GM23248 (cell line): Measurements from ENCODE around the gene APP. TPM values are rescaled to one million over a fixed set of nuclear protein-coding genes. Genes with fewer than 3 reads are reported as not detected.

Source experiments
- DNase-seq: peaks from one replicate; pipeline ENCODE4 v3.0.0-alpha.2; 2015
- H2AFZ ChIP-seq: fragments of 200-600 bp; sonication (generic); 2 replicates; pipeline ENCODE4 v1.6.1; 2016; ENCODE audit warnings: antibody characterized with exemption
- H3F3A ChIP-seq: fragments of 200-600 bp; sonication (generic); 2 replicates; pipeline ENCODE4 v1.6.1; 2016; ENCODE audit warnings: mild to moderate bottlenecking, antibody characterized with exemption, mixed run types; ENCODE audit not compliant: insufficient read depth
- H3K27ac ChIP-seq: fragments of 200-600 bp; sonication (generic); 2 replicates; pipeline ENCODE4 v1.5.1; 2016; ENCODE audit warnings: mild to moderate bottlenecking
- H3K27me3 ChIP-seq: fragments of 200-600 bp; sonication (generic); replicated peaks from 2 replicates; pipeline ENCODE4 v1.6.1; 2016; ENCODE audit warnings: mild to moderate bottlenecking; ENCODE audit not compliant: insufficient read depth
- H3K36me3 ChIP-seq: fragments of 200-600 bp; sonication (generic); 2 replicates; pipeline ENCODE4 v1.6.1; 2016; ENCODE audit warnings: low read depth, mild to moderate bottlenecking
- H3K4me1 ChIP-seq: fragments of 200-600 bp; sonication (generic); 2 replicates; pipeline ENCODE4 v1.6.1; 2016; ENCODE audit warnings: mild to moderate bottlenecking; ENCODE audit not compliant: insufficient read depth
- H3K4me2 ChIP-seq: fragments of 200-600 bp; sonication (generic); one replicate; pipeline ENCODE4 v1.6.1; 2016; ENCODE audit warnings: mild to moderate bottlenecking; ENCODE audit not compliant: unreplicated experiment
- H3K4me3 ChIP-seq: fragments of 200-600 bp; sonication (generic); 2 replicates; pipeline ENCODE4 v1.5.1; 2016; ENCODE audit warnings: mild to moderate bottlenecking
- H3K79me2 ChIP-seq: fragments of 200-600 bp; sonication (generic); 2 replicates; pipeline ENCODE4 v1.6.1; 2016; ENCODE audit warnings: mild to moderate bottlenecking; ENCODE audit not compliant: insufficient read depth
- H3K9ac ChIP-seq: fragments of 200-600 bp; sonication (generic); 2 replicates; pipeline ENCODE4 v1.6.1; 2016; ENCODE audit warnings: mild to moderate bottlenecking
- H3K9me2 ChIP-seq: fragments of 200-600 bp; sonication (generic); 2 replicates; pipeline ENCODE4 v1.6.1; 2016; ENCODE audit warnings: mixed run types, mild to moderate bottlenecking, moderate library complexity; ENCODE audit not compliant: insufficient read depth
- H3K9me3 ChIP-seq: fragments of 200-600 bp; sonication (generic); one replicate; pipeline ENCODE4 v1.6.1; 2017; ENCODE audit warnings: low read depth
- H4K20me1 ChIP-seq: fragments of 200-600 bp; sonication (generic); 2 replicates; pipeline ENCODE4 v1.6.0; 2016; ENCODE audit not compliant: insufficient read depth
- EZH2 ChIP-seq: fragments of 200-600 bp; sonication (generic); IDR thresholded peaks from 2 replicates; pipeline ENCODE4 v1.6.1; 2018; ENCODE audit warnings: antibody characterized with exemption, mild to moderate bottlenecking; ENCODE audit not compliant: insufficient read depth, poor library complexity, severe bottlenecking
- EZH2phosphoT487 ChIP-seq: fragments of 200-600 bp; sonication (generic); IDR thresholded peaks from 2 replicates; pipeline ENCODE4 v1.6.1; 2018; ENCODE audit warnings: antibody characterized with exemption, moderate library complexity, mild to moderate bottlenecking, low read depth; ENCODE audit not compliant: insufficient read depth
- WGBS, 2 experiments: methylation state at CpG; one replicate each; pipeline ENCODE4 v1.1.6; 2015 to 2017; ENCODE audit warnings: low lambda C conversion rate in 2 of 2, low coverage in 1 of 2; ENCODE audit errors: missing lambda C conversion rate in 2 of 2; 5-methylcytosine and 5-hydroxymethylcytosine counted together
- in situ Hi-C: fragments of 300-500 bp; cut with MboI; formaldehyde crosslinking; loops from 2 replicates; pipeline ENCODE4 v1.15.0; 2020
- polyA plus RNA-seq: library from polyadenylated mRNA; unstranded; fragments of >200 nt; fragmentation: Nextera tagmentation; extraction: Ambion mirVana; gene quantifications from 2 replicates; pipeline ENCODE4 v1.2.1, GENCODE V29; 2016
- total RNA-seq: library from RNA; depleted of rRNA; stranded (reverse); fragments of >200 nt; shearing (Covaris generic); gene quantifications from 2 replicates; pipeline ENCODE4 v1.2.3, GENCODE V29; 2014

APP gene
- total and polyA plus RNA-seq, 2 experiments from 2014 or later: 35.0 to 292 TPM

- Histone ChIP-seq H3K79me2 (peaks cover 96% of the 10 kb centered on the region), H3F3A (peaks cover 8% of the 10 kb centered on the region), H3K4me1 (peaks cover 23% of the 10 kb centered on the region), H3K9me2 (no peaks in the 10 kb centered on the region), H3K27me3 (no peaks in the 10 kb centered on the region), H4K20me1 (no peaks in the 10 kb centered on the region; the same call in 1 of the 2 replicates), H3K4me2 (no peak overlapping the region), H3K27ac (no peak overlapping the region), H3K4me3 (no peak overlapping the region), H3K36me3 (0 out of 2 replicates have a peak, but pooled peaks cover 2% of the 10 kb centered on the region), H2AFZ (no peak overlapping the region), H3K9ac (no peak overlapping the region), H3K9me3 (no peaks in the 10 kb centered on the region)
- 63 to 88% methylated on average over 2 of the region's 2 CpGs for WGBS, 2 experiments
- no peak for TF ChIP-seq EZH2phosphoT487
- no peak for TF ChIP-seq EZH2
- no peak for DNase-seq
- in situ Hi-C loops: loop anchor here (25.0 kb wide), 1 partner anchor 277 kb away; no protein-coding TSS in a partner anchor
These were observed 6.3 kb downstream of the APP start for GRCh38 chr21:26164311-26164710.

- DNase-seq: no peak
- Histone ChIP-seq H4K20me1 (no peaks in the 10 kb centered on the region; the same call in 1 of the 2 replicates), H3K27me3 (no peaks in the 10 kb centered on the region), H3K27ac (no peak overlapping the region), H3K79me2 (peaks cover 100% of the 10 kb centered on the region), H3K9me2 (no peaks in the 10 kb centered on the region), H3K4me1 (peaks cover 9% of the 10 kb centered on the region), H3K9ac (no peak overlapping the region), H3F3A (no peaks in the 10 kb centered on the region), H3K9me3 (no peaks in the 10 kb centered on the region), H3K4me2 (no peak overlapping the region), H2AFZ (no peak overlapping the region), H3K4me3 (no peak overlapping the region), H3K36me3 (0 out of 2 replicates have a peak, but pooled peaks cover 2% of the 10 kb centered on the region)
- no peak for TF ChIP-seq EZH2phosphoT487
- no peak for TF ChIP-seq EZH2
- in situ Hi-C loops: loop anchor here (25.0 kb wide), 1 partner anchor 275 kb away; no protein-coding TSS in a partner anchor
- WGBS, 2 experiments: 97% methylated on average over 4 of the region's 4 CpGs
These were observed 8.5 kb downstream of the APP start for GRCh38 chr21:26162081-26162480.

GRCh38 chr21:26159869-26160268 lies 10.7 kb downstream of the APP start:
- 53 to 80% methylated on average over 1 of the region's 1 CpG for WGBS, 2 experiments
- DNase-seq: no peak
- H3K9me2 ChIP-seq: no peaks in the 10 kb centered on the region
- peaks cover 100% of the 10 kb centered on the region for H3K79me2 ChIP-seq
- TF ChIP-seq EZH2phosphoT487: no peak
- H3F3A ChIP-seq: no peaks in the 10 kb centered on the region
- no peak overlapping the region for H3K27ac ChIP-seq
- in situ Hi-C loops: loop anchor here (25.0 kb wide), 1 partner anchor 273 kb away; no protein-coding TSS in a partner anchor
- no peaks in the 10 kb centered on the region for H3K27me3 ChIP-seq
- no peaks in the 10 kb centered on the region for H3K9me3 ChIP-seq
- H3K4me1 ChIP-seq: no peaks in the 10 kb centered on the region
- no peak overlapping the region for H2AFZ ChIP-seq
- H3K36me3 ChIP-seq: 0 out of 2 replicates have a peak, but pooled peaks cover 2% of the 10 kb centered on the region
- no peak overlapping the region for H3K9ac ChIP-seq
- H4K20me1 ChIP-seq: no peaks in the 10 kb centered on the region; the same call in 1 of the 2 replicates
- H3K4me3 ChIP-seq: no peak overlapping the region
- no peak overlapping the region for H3K4me2 ChIP-seq

- H3K4me3 ChIP-seq: no peak overlapping the region
- TF ChIP-seq EZH2phosphoT487 (no peak), EZH2 (no peak)
- no peaks in the 10 kb centered on the region for H3K9me2 ChIP-seq
- peaks cover 100% of the 10 kb centered on the region for H3K79me2 ChIP-seq
- 0 out of 2 replicates have a peak, but pooled peaks cover 4% of the 10 kb centered on the region for H3F3A ChIP-seq
- no peaks in the 10 kb centered on the region; the same call in 1 of the 2 replicates for H4K20me1 ChIP-seq
- no peak overlapping the region for H3K27ac ChIP-seq
- no peak overlapping the region for H2AFZ ChIP-seq
- DNase-seq: no peak
- no peak overlapping the region for H3K9ac ChIP-seq
- no peaks in the 10 kb centered on the region for H3K9me3 ChIP-seq
- H3K27me3 ChIP-seq: no peaks in the 10 kb centered on the region
- H3K4me1 ChIP-seq: peaks cover 10% of the 10 kb centered on the region; the same call in 1 of the 2 replicates
- no peak overlapping the region for H3K4me2 ChIP-seq
- WGBS, 2 experiments: 69 to 79% methylated on average over 2 of the region's 2 CpGs
- in situ Hi-C loops: loop anchor here (25.0 kb wide), 1 partner anchor 270 kb away; no protein-coding TSS in a partner anchor
- 0 out of 2 replicates have a peak, but pooled peaks cover 2% of the 10 kb centered on the region for H3K36me3 ChIP-seq
These were observed 12.8 kb downstream of the APP start for GRCh38 chr21:26157801-26158200.
